GM21526 (cell line): Measurements from ENCODE around the gene PDCD1LG2.
"Not testable (repeated sequence)": the region's sequence is repeated elsewhere in the genome, so short reads cannot be mapped to it uniquely, and the experiment has no call there.

Experiments used
- ATAC-seq: cut with Tn5 transposase; IDR thresholded peaks from one replicate; pipeline ENCODE4 v1.9.1; 2021; ENCODE audit warnings: moderate library complexity; ENCODE audit not compliant: unreplicated experiment, low FRiP score

Gene PDCD1LG2

DNA sequence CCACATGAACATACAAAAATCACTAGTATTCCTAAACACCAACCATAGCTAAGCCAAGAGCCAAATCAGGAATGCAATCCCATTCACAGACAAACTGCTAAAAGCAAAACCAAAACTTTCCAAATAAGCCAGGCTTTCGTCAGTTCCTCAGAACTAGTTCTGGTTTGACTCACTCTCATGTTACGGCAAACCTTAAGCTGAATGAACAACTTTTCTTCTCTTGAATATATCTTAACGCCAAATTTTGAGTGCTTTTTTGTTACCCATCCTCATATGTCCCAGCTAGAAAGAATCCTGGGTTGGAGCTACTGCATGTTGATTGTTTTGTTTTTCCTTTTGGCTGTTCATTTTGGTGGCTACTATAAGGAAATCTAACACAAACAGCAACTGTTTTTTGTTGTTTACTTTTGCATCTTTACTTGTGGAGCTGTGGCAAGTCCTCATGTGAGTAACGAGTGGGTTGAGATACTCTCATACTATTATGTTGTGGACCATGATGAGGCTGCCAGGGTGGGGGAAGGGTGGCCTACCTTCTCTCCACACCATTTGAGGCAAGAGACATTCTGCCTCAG lies at the start of gene PDCD1LG2:
Gene PDCD1LG2 (plus strand): TSS at position 172 of the 572 bp plus-strand sequence. CDS start 12,016 bp downstream, outside the sequence.
- ATAC-seq = peak; percentile 75

DNA sequence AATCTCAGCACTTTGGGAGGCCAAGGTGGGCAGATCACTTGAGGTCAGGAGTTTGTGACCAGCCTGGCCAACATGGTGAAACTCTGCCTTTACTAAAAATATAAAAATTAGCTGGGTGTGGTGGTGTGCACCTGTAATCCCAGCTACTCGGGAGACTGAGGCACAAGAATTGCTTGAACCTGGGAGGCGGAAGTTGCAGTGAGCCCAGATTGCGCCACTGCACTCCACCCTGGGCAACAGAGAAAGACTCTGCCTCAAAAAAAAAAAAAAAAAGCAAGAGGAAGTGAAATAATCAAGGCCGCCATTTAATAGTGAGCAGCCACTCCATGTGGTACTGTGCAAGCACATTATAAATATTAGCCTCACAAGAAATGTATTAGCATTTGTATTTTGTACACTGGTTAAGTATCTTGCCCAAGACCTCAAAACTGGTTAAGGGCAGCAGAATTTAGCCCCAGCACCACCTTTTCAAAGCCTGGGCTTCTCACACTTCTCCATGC lies 45.5 kb upstream of the PDCD1LG2 start:
- not testable (repeated sequence) for ATAC-seq

DNA sequence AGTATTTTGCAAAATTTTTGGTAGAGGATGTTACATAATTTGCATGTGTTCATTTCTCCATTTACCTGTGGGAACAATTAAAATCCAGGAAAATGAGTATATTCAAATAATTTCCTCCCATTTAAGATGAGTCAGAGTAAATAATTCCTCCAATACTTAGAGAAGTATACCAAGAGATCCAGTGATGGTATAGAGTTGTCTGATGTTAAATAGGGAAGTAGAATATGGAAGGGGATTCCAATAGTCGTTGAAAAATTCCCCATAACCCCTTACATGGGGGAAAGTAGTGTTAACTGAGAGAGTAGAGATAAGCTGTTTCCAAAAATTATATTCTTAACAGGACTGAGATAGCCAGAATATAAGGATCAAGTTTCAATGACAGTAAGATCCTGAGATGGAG lies 44.3 kb upstream of the PDCD1LG2 start:
- no peak for ATAC-seq

DNA sequence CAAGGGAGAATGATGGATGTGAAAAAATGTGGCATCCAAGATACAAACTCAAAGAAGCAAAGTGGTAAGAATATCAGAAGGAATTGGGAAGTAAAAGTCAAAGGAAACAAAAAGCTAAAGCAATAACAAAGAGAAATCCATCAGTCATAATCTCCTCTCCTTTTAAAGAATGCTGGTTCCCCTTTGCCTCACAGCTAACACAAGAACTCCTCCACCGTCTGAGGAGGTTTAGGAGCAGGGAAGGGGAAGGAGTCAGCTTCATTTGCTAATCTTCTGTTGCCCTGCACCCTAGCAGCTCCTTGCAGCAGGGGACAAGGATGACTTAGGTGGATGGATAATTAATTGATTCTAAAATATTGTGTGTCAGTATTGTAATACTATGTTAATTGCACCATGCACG lies 43.6 kb upstream of the PDCD1LG2 start:
- no peak for ATAC-seq

DNA sequence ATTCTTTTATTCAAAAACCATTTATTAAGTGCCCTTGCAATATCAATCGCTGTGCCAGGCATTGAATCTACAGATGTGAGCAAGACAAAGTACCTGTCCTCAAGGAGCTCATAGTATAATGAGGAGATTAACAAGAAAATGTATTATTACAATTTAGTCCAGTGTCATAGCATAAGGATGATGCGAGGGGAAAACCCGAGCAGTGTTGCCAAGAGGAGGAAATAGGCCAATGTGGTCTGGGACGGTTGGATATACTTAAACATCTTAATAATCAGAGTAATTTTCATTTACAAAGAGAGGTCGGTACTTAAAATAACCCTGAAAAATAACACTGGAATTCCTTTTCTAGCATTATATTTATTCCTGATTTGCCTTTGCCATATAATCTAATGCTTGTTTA lies 41.5 kb upstream of the PDCD1LG2 start:
- no peak for ATAC-seq

GRCh38 chr9:5470122-5470521 lies 40.2 kb upstream of the PDCD1LG2 start:
- no peak for ATAC-seq

GRCh38 chr9:5470816-5471215 lies 39.5 kb upstream of the PDCD1LG2 start:
- no peak for ATAC-seq

GRCh38 chr9:5475611-5476010 lies 34.7 kb upstream of the PDCD1LG2 start:
- not testable (repeated sequence) for ATAC-seq

- ATAC-seq = no peak
These were observed 32.1 kb upstream of the PDCD1LG2 start for GRCh38 chr9:5478206-5478605.

DNA sequence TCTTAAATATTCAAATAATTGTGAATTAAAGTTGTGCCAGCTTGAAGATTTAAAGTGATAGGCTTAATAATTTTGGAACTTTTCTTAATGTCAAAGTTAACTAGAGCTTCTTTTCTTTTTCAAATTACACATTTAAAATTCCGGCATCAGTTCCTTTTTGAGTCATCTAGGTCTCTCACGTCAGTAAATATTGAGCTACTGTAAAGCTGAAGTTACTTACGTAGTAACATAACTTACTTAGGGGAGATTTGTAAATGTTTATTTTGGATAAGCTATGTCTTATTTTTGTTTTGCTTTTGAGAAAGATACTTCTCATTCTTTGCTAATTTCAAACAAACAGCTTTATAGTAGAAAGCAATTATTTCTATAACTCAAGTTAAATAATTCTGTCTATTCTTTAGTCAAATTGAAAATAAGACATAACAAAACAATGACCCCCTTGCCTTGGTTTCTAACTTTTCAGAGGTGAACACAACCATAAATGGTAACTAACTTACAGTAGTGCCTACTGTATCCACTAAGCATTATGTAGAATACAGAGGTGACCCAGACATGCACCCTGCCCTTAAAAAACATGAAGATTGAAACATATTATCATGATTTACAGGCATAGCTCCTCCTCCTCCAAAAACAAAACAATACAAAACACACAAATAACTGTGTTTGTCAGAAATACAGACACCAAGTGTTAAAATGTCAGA lies 30.2 kb upstream of the PDCD1LG2 start:
- no peak for ATAC-seq

DNA sequence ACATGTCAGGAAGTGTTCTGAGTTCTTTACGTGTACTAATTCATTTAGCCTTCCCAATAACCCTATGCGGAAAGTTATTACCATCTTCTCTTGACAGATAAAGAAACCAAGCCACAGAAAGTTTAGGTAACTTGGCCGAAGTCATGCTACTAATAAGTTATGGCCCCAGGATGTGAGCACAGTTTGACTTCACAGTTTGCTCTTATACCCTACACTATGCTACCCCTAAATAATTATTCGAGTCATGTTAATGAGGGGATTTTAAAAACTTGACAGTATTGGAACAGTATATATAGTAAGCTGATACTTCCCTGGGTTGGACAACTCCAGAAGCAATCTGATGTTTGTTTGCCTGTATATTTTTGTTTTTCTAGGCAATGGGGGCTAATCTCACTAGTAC lies 29.4 kb upstream of the PDCD1LG2 start:
- no peak for ATAC-seq

DNA sequence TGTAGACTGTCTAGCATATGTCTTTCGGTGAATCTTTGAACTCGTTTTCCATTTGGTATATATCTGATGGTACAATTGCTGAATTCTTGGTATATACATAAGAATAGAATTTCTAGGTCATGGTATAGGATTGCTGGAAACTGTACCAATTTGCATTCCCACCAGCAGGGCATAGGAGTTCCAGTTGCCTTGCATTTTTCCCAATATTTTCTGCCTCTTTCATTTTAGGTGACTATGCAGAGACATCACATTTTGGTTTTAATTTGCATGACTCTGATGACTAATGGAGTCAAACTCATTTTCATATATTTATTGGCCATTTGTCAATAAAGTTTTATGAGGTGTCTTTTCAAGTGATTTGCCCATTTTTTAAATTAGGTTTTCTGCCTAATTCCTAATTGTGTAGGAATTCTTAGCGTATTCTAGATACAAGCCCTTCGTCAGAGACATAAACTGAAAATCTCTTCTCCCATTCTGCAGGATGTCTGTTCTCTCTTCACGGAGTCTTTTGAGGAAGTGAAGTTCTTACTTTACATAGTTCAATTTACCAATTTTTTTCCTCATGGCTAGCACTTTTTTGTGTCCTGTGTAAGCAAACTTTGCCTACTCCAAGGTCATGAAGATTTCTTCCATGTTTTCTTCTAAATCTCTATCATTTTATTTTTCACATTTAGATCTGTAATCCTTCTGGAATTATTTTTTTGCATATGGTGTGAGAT lies 28.9 kb upstream of the PDCD1LG2 start:
- ATAC-seq = no peak

GRCh38 chr9:5482194-5482593 lies 28.1 kb upstream of the PDCD1LG2 start:
- ATAC-seq = no peak

GRCh38 chr9:5483306-5483705 lies 27.0 kb upstream of the PDCD1LG2 start:
- ATAC-seq = no peak

GRCh38 chr9:5485378-5486085 lies 24.8 kb upstream of the PDCD1LG2 start:
- ATAC-seq = no peak

DNA sequence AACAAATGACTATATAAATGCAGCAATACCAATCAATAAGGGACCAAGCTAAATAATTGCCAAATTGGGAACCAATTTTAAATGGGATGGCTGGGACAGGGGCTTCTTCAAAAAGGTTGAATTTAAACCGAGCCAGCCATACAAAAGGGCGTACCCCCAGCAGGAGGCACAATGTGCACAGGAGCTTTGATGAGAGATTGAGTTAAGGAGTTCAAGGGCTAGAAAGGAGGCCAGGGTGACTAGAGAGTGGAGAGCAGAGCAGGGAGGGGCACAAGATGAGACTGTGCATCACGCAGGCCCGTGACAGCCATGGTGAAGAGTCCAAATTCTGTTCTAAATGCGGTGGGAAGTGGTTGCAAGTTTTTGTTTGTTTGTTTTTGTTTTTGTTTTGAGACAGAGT lies 23.3 kb upstream of the PDCD1LG2 start:
- no peak for ATAC-seq

GRCh38 chr9:5488221-5489008 lies 21.9 kb upstream of the PDCD1LG2 start:
- no peak for ATAC-seq

DNA sequence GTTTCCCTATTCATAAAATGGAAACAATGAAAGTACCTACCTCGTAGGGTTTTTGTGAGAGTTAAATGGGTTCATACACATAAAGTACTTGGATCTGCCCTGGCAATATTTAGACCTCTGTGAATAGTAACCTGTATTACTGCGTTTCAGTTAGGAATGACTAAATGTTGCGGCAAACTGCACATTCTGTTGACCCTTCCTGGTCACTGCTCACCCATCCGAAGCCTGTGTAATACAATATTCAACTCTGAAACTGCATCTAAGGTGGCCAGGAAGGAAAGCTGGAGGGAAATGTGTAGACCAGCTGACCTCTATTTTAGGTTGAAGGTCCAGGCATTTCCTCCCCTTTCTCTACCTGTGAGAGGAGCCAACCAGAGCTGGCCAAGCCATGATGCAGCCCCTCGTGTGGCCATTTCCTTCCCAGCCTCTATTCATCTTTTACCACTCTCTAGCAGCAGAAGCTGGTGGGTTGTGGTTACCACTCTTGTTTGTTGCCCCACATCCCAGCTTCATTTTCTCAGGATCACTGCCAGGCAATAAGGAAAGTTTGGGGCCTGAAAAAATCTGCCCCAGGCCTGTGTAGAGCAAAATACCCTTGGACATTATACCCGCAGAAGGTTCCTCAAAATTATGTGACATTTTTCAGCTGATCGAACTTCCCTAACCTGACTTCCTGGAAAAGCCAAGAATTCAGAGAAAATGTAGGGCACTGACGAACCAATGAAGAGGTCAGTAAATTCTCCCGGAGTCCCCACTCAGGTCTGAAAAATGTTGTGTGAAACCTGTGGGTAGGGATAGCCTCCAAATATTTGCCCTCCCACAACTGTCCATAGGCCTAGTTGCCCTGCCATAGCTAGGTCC lies 20.5 kb upstream of the PDCD1LG2 start:
- no peak for ATAC-seq

- ATAC-seq = peak; percentile 27
These were observed 17.2 kb upstream of the PDCD1LG2 start for GRCh38 chr9:5492965-5493678.
